Measurements from ENCODE around the gene KRTAP19-5.
"Not testable (repeated sequence)": the region's sequence is repeated elsewhere in the genome, so short reads cannot be mapped to it uniquely, and the experiment has no call there.

Gene KRTAP19-5

DNA sequence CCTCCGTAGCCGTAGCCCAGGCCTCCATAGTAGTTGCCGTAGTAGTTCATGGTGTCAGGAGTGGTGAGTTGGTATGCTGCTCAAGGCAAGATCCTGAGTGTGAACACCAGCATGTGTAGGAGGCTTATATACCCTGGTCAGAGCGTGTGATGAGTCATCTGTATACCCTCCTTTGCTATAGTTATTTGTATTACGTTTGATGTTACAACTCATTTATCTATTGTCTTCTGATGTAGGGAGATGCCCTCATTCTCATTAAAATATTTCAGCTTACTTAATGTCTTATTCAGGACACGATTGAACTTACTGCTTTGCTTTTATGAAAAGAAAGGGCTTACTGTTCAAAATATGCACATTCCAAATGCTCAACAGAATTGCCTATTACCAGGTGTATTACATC lies at the start of gene KRTAP19-5:
Gene KRTAP19-5, minus strand, starts transcription at position 101 of the 400 bp plus-strand sequence. Its CDS starts 51 bp downstream, at position 50.
- no peak for DNase-seq (ENCODE audit: low spot score)

DNA sequence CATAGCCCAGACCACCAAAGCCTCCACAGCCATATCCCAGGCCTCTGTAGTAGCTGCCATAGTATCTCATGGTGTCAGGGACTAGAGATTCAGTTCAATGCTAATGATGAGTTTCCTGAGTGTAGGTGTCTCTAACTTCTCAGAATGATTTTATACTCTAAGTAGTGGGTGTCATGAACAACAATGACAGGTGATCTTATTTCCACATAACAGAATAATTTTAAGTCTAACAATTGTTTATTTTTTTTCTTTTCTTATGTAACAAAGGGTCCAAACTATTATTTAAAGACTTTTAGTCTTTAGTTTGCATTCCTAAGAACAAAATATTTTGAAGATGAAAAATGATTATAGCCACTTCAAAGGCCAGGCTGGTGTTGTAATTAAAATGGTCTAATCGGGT lies 39.8 kb upstream of the KRTAP19-5 start, which contains the start of gene KRTAP19-6:
Gene KRTAP19-6, minus strand, starts transcription at position 101 of the 400 bp plus-strand sequence. Its CDS starts 31 bp downstream, at position 70.
- DNase-seq (ENCODE audit: low spot score), result no peak

DNA sequence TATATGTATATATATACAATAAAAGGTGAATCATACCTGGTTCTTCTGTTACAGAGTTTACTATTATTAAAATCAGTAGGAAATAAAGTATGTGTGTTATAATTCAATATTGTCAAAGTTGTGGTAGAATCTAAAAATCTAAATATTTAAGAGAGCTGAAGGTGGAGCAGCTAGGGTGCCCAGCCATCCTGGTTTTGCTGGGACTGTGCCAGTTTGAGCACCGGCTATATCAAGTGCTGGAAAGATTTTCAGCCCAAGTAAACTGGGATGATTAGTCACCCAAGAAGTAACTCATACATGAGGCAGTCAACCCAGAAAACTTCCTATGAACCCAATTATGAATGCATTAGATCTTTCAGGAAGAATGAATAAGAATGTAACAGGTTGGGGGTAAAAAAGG lies 16.9 kb upstream of the KRTAP19-5 start:
- no peak for DNase-seq (ENCODE audit: low spot score)

DNA sequence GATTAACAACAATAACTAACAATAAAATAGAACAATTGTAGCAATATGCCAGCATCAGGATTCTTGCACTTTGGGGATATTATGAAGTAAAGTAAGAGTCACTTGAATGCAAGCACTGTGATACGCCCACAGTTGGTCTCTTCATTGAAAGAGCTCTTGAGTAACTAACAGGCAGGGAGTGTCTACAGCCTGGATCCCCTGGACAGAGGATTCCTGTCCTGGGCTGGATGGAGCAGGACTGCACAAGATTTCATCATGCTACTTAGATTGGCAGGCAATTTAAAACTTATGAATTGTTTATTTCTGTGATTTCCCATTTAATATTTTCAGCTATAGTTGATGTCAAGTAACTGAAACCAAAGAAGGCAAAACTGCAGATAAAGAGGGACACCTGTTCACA lies 13.7 kb upstream of the KRTAP19-5 start:
- DNase-seq (ENCODE audit: low spot score), result no peak

DNA sequence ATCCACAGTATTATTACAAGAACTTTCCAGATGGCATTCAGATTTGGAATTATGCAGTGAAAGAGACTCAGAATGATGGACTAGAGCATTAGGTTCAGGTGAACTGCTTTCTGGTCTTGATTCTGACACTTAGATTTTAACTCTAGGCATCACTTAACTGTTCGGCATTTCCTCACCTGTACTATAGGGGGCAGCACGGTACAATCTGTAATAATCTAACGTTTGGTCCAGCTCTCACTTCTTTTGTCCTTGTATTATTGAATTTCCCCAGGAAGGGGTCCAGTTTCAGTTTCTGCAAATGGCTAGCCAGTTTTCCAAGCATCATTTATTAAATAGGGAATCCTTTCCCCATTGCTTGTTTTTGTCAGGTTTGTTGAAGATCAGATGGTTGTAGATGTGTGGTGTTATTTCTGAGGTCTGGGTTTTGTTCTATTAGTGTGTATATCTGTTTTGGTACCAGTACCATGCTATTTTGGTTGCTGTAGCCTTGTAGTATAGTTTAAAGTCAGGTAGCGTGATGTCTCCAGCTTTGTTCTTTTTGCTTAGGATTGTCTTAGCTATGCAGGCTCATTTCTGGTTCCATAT lies 3.8 kb upstream of the KRTAP19-5 start:
- DNase-seq (ENCODE audit: low spot score), result not testable (repeated sequence)

DNA sequence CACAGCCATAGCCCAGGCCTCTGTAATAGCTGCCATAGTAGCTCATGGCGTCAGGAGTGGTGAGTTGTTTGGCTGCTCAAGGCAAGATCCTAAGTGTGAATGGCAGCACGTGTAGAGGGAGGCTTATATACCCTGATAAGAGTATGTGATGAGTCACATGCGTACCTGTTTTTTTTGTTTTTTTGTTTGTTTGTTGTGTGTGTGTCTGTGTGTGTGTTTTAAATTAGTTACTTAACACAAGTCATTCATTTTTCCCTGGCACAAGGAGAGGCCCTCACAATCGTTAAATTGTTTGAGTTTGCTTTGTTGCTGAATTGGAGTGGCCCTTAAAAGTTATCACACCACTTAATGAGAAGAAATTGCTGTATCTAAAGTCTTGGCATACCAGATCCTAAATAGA lies 4.9 kb downstream of the KRTAP19-5 start, which contains the start of gene KRTAP19-4:
Gene KRTAP19-4, minus strand, starts transcription at position 101 of the 400 bp plus-strand sequence. Its CDS starts 55 bp downstream, at position 46.
- DNase-seq (ENCODE audit: low spot score), result no peak

DNA sequence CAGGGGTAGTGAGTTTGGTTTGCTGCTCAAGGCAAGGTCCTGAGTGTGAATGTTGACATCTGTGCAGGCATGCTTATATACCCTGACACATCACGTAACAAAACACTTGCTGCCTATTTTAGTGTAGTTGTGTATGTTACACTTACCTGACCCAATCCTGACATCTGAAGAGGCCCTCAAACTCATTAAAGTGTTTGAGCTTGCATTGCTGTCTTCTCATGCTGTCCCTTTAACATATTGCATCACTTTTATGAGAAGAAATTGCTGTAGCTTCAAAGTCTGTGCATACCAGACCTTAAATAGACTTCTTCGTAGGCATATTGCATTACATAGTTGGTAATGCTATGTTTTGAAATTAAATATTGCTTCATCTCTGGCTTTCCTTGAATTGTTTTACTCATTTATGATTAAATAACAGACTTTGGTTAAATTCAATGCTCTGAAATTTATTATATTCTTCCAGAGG lies 9.9 kb downstream of the KRTAP19-5 start, which contains the start of gene KRTAP19-3:
Gene KRTAP19-3, minus strand, starts transcription at position 51 of the 466 bp plus-strand sequence. CDS start 56 bp downstream, outside the sequence.
- DNase-seq (ENCODE audit: low spot score), result no peak

DNA sequence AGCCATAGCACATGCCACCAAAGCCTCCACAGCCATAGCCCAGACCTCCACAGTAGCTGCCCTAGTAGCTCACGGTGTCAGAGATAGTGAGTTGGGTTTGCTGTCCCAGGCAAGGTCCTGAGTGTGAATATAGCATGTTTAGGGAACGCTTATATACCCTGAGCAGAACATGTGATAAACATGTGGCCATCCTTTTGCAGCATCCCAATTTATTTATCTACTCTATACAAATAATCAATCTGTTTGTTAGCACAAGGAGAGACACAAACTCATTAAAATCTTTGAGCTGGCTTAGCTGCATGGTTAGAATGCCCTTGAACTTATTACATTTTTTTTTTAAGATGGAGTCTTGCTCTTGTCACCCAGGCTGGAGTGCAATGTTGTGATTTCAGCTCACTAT lies 14.6 kb downstream of the KRTAP19-5 start, which contains the start of gene KRTAP19-2:
Gene KRTAP19-2, minus strand, starts transcription at position 101 of the 400 bp plus-strand sequence. Its CDS starts 88 bp downstream, at position 13.
- no peak for DNase-seq (ENCODE audit: low spot score)

DNA sequence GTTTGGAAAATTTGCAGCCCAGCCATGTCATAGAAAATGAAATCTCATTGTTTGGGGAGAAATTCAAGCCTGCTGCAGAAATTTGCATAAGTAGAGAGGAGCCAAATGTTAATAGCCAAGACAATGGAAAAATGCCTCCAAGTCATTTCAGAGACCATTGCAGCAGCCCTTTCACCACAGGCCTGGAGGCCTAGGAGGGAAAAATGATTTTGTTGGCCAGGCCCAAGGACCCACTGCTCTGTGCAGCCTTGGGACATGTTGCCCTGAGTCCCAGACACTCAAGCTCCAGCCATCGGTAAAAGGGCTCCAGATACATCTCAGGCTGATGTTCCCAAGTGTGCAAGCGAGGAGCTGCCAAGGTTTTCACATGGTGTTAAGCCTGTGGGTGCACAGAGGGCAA lies 15.8 kb downstream of the KRTAP19-5 start:
- no peak for DNase-seq (ENCODE audit: low spot score)

DNA sequence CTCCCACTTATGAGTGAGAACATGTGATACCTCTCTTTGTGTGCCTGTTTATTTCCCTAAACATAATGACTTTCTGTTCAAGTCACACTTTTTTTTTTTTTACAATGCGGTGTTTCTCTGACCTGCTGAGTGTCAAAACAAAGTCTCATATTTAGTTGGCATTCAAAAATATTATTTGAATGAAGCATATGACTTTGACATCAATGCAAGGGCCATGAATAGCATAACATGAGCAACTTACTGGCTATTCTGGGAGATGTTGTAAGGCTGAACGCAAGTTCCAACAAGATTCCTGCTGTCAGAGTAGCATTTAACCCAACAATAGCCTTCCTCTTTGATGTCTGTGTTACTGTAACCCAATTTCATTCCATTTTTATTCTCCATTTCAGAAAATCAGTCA lies 19.8 kb downstream of the KRTAP19-5 start:
- DNase-seq (ENCODE audit: low spot score), result no peak

DNA sequence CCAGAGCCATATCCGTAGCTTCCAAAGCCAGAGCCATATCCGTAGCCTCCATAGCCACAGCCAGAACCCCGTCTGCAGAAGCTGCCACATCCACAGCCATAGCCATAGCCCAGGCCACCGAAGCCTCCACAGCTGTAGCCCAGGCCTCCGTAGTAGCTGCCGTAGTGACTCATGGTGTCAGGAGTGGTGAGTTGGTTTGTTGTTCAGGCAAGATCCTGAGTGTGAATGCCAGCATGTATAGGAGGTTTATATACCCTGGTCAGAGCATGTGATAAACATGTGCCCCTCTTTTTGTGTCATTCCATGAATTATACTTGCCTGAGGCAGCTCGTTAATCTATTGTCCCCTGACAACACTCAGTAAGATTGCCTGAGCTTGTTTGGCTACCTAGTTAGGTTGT lies 21.8 kb downstream of the KRTAP19-5 start, which contains the start of gene KRTAP19-1:
Gene KRTAP19-1, minus strand, starts transcription at position 223 of the 400 bp plus-strand sequence. Its CDS starts 50 bp downstream, at position 173.
- no peak for DNase-seq (ENCODE audit: low spot score)

DNA sequence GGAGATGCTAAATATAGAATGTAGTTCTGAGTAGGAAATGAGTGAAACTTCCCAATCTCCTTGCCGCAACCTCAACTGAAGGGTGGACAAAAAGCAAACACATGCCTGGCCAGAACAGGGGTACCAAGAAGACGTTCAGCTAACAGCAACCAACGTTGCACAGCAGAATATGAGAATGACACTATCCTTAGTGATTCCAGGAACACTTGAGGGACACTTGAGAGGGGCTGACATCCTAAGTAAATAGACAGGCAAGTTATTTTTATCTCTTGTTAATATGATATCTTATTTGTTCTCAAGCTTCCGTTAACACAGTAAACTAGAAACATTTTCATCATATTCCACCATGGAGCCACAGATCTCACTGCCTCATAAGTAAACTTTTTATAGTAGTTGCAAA lies 22.7 kb downstream of the KRTAP19-5 start:
- no peak for DNase-seq (ENCODE audit: low spot score)

DNA sequence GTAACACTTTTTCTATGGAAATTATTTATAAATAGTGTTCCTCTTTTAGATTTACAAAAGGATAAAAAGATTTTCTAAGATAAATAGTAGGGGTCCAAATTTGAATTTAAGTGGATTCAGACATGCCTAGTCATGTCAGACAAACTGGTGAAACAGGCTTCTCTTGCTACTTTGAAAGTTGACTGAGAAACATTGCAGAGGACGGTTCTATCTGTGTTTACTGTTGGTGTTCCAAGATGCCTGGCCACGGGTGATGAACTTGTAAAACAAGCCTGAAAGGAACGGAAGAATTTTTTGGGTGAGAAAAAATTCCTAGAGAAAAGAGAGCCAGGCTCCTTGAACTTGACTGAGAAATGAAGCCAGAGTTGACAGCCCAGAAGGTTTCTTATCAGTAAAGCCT lies 23.9 kb downstream of the KRTAP19-5 start:
- DNase-seq (ENCODE audit: low spot score), result no peak

DNA sequence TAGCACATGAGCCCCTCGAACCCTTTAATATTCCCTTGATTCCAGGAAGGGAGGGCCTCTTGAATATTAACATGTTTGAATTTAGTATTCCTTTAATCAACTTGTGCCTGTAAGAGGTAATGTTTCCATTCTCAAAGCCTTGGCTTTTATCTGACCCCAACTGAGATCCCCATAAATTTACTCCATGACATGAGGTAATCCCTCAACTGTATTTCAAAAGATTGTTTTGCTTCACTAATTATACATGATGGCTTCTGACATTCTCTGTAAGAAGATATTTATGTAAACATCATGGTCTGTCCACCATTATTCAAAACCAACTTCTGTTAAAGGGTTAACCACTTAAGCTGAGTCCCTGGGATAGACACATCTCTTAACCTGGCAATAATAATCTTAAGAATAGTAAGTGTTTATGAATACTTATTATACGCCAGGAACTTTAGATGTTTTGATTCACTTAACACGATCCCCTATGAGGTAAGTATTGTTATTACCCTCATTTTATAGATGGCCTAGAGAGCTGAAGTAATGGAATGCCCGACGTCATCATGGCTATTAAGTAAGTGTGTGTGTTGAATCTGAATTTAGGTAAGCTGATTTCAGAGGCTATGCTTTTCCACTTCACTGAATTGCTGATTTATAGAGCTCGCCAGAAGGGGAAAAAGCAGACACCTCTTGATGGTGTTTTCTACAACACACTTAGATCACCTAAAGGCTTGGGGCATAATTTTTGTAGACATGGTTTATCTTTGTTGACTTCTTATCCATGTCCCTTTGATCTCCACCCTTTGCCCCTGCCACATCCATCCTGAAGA lies 32.8 kb downstream of the KRTAP19-5 start:
- DNase-seq (ENCODE audit: low spot score), result no peak

DNA sequence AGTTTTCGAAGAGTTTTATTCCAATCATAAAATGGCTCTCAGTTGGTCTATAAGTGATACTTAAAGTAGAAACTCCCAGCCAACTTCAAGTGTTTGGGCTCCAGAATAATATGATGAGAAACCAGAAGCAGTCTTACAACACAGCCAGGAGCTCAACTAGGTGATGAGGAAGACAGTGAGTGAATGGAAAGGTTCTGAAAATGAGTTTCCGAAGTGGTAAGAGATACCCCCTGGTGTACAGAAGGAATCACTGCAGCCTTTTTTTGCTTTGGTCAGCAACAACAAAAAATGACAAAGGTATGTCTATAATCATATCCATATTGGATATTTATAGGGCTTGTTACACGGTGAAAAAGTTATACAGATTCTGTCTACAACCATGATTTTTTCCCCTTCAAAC lies 38.2 kb downstream of the KRTAP19-5 start:
- DNase-seq (ENCODE audit: low spot score), result no peak
